SK-N-SH (cell line): Measurements from ENCODE around the gene JAG2. TPM values are rescaled to one million over a fixed set of nuclear protein-coding genes. Genes with fewer than 3 reads are reported as not detected.

Source experiments
- CTCF ChIA-PET: fragments of 300-600, 350-600 bp; formaldehyde crosslinking; extraction: SDS; loops from one replicate; lab custom pipeline; 2021; lab: Yijun Ruan, JAX
- POLR2A ChIA-PET: fragments of 350-600 bp; sonication (Branson Sonifier 250); formaldehyde crosslinking; extraction: SDS; loops from one replicate; lab custom pipeline; 2020; ENCODE audit warnings: antibody characterized with exemption, inconsistent platforms; lab: Yijun Ruan, JAX
- DNase-seq: peaks from one replicate; pipeline ENCODE4 v3.0.0; 2012
- H2AFZ ChIP-seq: fragments of 200-600 bp; sonication (generic); 2 replicates; pipeline ENCODE4 v1.8.1; 2016; ENCODE audit warnings: antibody characterized with exemption, mild to moderate bottlenecking, low read depth
- H3F3A ChIP-seq: fragments of 200-600 bp; sonication (generic); replicated peaks from 2 replicates; pipeline ENCODE3; 2016; ENCODE audit warnings: antibody characterized with exemption, mild to moderate bottlenecking; ENCODE audit not compliant: insufficient read depth
- H3K27ac ChIP-seq, 2 experiments: fragments of 200-500 bp in 1 of 2; fragments of 200-600 bp in 1 of 2; sonication (Bioruptor generic) in 1 of 2; sonication (generic), shearing (Covaris generic) in 1 of 2; 2 replicates each; pipeline versions ENCODE4 v1.5.1 to v1.6.1; 2014 to 2016; ENCODE audit warnings: low read depth in 2 of 2, inconsistent platforms in 1 of 2, low read length in 1 of 2, mild to moderate bottlenecking in 1 of 2, mixed read lengths in 1 of 2
- H3K27me3 ChIP-seq: fragments of 200-600 bp; sonication (generic), shearing (Covaris generic); 2 replicates; pipeline ENCODE4 v1.6.1; 2016; ENCODE audit warnings: mixed run types; ENCODE audit not compliant: insufficient read depth
- H3K36me3 ChIP-seq, 2 experiments: fragments of 200-500 bp in 1 of 2; fragments of 200-600 bp in 1 of 2; sonication (Bioruptor generic) in 1 of 2; sonication (generic) in 1 of 2; replicated peaks in 1 of 2; 2 replicates each; pipeline versions ENCODE3 to v1.5.1; 2014 to 2016; ENCODE audit warnings: low read length in 1 of 2, mild to moderate bottlenecking in 1 of 2; ENCODE audit not compliant: insufficient read depth in 2 of 2, control insufficient read depth in 1 of 2
- H3K4me1 ChIP-seq, 2 experiments: fragments of 200-500 bp in 1 of 2; fragments of 200-600 bp in 1 of 2; sonication (Bioruptor generic) in 1 of 2; sonication (generic), shearing (Covaris generic) in 1 of 2; 2 replicates each; pipeline versions ENCODE4 v1.5.1 to v1.6.1; 2014 to 2016; ENCODE audit warnings: low read depth in 1 of 2, low read length in 1 of 2, mixed run types in 1 of 2; ENCODE audit not compliant: insufficient read depth in 2 of 2, control insufficient read depth in 1 of 2
- H3K4me2 ChIP-seq: fragments of 200-600 bp; sonication (generic), shearing (Covaris generic); 2 replicates; pipeline ENCODE4 v1.6.1; 2017; ENCODE audit warnings: mixed run types
- H3K4me3 ChIP-seq, 2 experiments: fragments of 200-500 bp in 1 of 2; fragments of 200-600 bp in 1 of 2; sonication (Bioruptor generic) in 1 of 2; sonication (generic), shearing (Covaris generic) in 1 of 2; 2 replicates each; pipeline versions ENCODE4 v1.5.1 to v1.8.1; 2014 to 2016; ENCODE audit warnings: low read depth in 2 of 2, inconsistent platforms in 1 of 2, low read length in 1 of 2, mild to moderate bottlenecking in 1 of 2, mixed read lengths in 1 of 2, moderate library complexity in 1 of 2
- H3K79me2 ChIP-seq: fragments of 200-600 bp; sonication (generic); 2 replicates; pipeline ENCODE4 v1.8.1; 2017; ENCODE audit warnings: mild to moderate bottlenecking; ENCODE audit not compliant: insufficient read depth
- H3K9ac ChIP-seq: fragments of 200-600 bp; sonication (generic); 2 replicates; pipeline ENCODE4 v1.6.1; 2017; ENCODE audit warnings: mixed run types
- H3K9me2 ChIP-seq: fragments of 200-600 bp; sonication (generic); 2 replicates; pipeline ENCODE4 v1.6.1; 2017; ENCODE audit warnings: mixed run types
- H3K9me3 ChIP-seq: fragments of 200-600 bp; sonication (generic); 2 replicates; pipeline ENCODE4 v1.6.1; 2017; ENCODE audit warnings: mixed run types, mild to moderate bottlenecking, moderate library complexity
- H4K20me1 ChIP-seq: fragments of 200-600 bp; sonication (generic); 2 replicates; pipeline ENCODE4 v1.6.1; 2017; ENCODE audit warnings: mild to moderate bottlenecking, mixed run types; ENCODE audit not compliant: insufficient read depth
- ELF1 ChIP-seq: IDR thresholded peaks from 2 replicates; pipeline ENCODE4 v1.4.0; 2012
- FOSL2 ChIP-seq: IDR thresholded peaks from 2 replicates; pipeline ENCODE4 v1.4.0; 2012; ENCODE audit warnings: low read depth, mild to moderate bottlenecking, moderate library complexity, borderline replicate concordance
- FOXJ3 ChIP-seq: sonication (generic); formaldehyde crosslinking; IDR thresholded peaks from 2 replicates; pipeline ENCODE4 v1.5.1; 2020; ENCODE audit warnings: mild to moderate bottlenecking, missing genetic modification reagents
- GATA2 ChIP-seq: sonication (generic); formaldehyde crosslinking; IDR thresholded peaks from 2 replicates; pipeline ENCODE4 v1.5.0; 2020; ENCODE audit warnings: mild to moderate bottlenecking, missing genetic modification reagents
- MAX ChIP-seq: IDR thresholded peaks from 2 replicates; pipeline ENCODE4 v1.4.0; 2012; ENCODE audit warnings: low read depth
- MEF2A ChIP-seq: IDR thresholded peaks from 2 replicates; pipeline ENCODE4 v1.4.0; 2012; ENCODE audit warnings: low read depth, borderline replicate concordance
- NFIC ChIP-seq: IDR thresholded peaks from 2 replicates; pipeline ENCODE4 v1.4.0; 2012; ENCODE audit warnings: borderline replicate concordance
- NRF1 ChIP-seq: IDR thresholded peaks from 2 replicates; pipeline ENCODE4 v1.6.1; 2012; ENCODE audit warnings: low read depth, mild to moderate bottlenecking, low read length
- PBX3 ChIP-seq: IDR thresholded peaks from 2 replicates; pipeline ENCODE4; 2012
- POLR2AphosphoS5 ChIP-seq: IDR thresholded peaks from 2 replicates; pipeline ENCODE4 v1.6.1; 2012; ENCODE audit warnings: low read depth, low read length
- RFX5 ChIP-seq: IDR thresholded peaks from 2 replicates; pipeline ENCODE4 v1.6.1; 2012; ENCODE audit warnings: mild to moderate bottlenecking, improper control_type of control experiment, low read length
- RXRA ChIP-seq: IDR thresholded peaks from 2 replicates; pipeline ENCODE4 v1.4.0; 2012; ENCODE audit warnings: low read depth, mild to moderate bottlenecking, borderline replicate concordance
- SIN3A ChIP-seq: IDR thresholded peaks from 2 replicates; pipeline ENCODE4 v1.6.1; 2012; ENCODE audit warnings: low read depth, mild to moderate bottlenecking, low read length, moderate library complexity, borderline replicate concordance
- SMC3 ChIP-seq: IDR thresholded peaks from 2 replicates; pipeline ENCODE4 v1.6.1; 2012; ENCODE audit warnings: low read depth, low read length, improper control_type of control experiment
- TEAD4 ChIP-seq: IDR thresholded peaks from 2 replicates; pipeline ENCODE4 v1.4.0; 2012; ENCODE audit warnings: mild to moderate bottlenecking, borderline replicate concordance; ENCODE audit not compliant: insufficient read depth
- YY1 ChIP-seq: IDR thresholded peaks from 2 replicates; pipeline ENCODE4 v1.4.0; 2012; ENCODE audit warnings: low read depth, mild to moderate bottlenecking
- WGBS: methylation state at CpG from one replicate; pipeline ENCODE4 v1.1.6; 2017; ENCODE audit warnings: low lambda C conversion rate; 5-methylcytosine and 5-hydroxymethylcytosine counted together
- polyA plus RNA-seq, 3 experiments: library from polyadenylated mRNA; depleted of rRNA; stranded (reverse); fragments of >200 nt; gene quantifications; 2 replicates each; pipeline ENCODE4 v1.2.3, GENCODE V29; 2012

Gene JAG2
- polyA plus RNA-seq, 1 of the 3 experiments (the other 2 are of a cell fraction) = 1.7 TPM

GRCh38 chr14:105145381-105146180 lies 23.0 kb downstream of the JAG2 start:
- WGBS = 82% methylated on average over 10 of the region's 28 CpGs
- H3K4me3 ChIP-seq = no peak overlapping the region
- no peak overlapping the region for H3K9ac ChIP-seq
- H3K9me2 ChIP-seq = no peaks in the 10 kb centered on the region
- POLR2A ChIA-PET = no interaction called here
- H4K20me1 ChIP-seq = no peaks in the 10 kb centered on the region
- no peak overlapping the region; a peak in 1 of 4 replicates for H3K27ac ChIP-seq
- H3K4me1 ChIP-seq = peaks cover 0 to 13% of the 10 kb centered on the region in 2 experiments; a peak in 1 of 4 replicates
- H2AFZ ChIP-seq = no peak overlapping the region
- CTCF ChIA-PET = interaction anchor here (0.6 to 1.4 kb wide), 4 partner anchors 13 to 206 kb away, joined by 3 to 5 read pairs (median 3); no protein-coding TSS in a partner anchor
- H3K9me3 ChIP-seq = no peaks in the 10 kb centered on the region
- no peak overlapping the region for H3K4me2 ChIP-seq
- H3K79me2 ChIP-seq = no peaks in the 10 kb centered on the region
- DNase-seq = peak; percentile 64
- no peaks in the 10 kb centered on the region for H3K27me3 ChIP-seq
- no peaks in the 10 kb centered on the region for H3F3A ChIP-seq
- TF ChIP-seq SMC3 (no peak), POLR2AphosphoS5 (no peak), PBX3 (no peak), FOXJ3 (CRISPR knock-in tag) (no peak), RXRA (no peak), NRF1 (no peak), GATA2 (CRISPR knock-in tag) (no peak), NFIC (no peak), MAX (no peak), SIN3A (no peak), YY1 (no peak), FOSL2 (no peak), RFX5 (no peak)
- TF ChIP-seq, all 33 proteins: peak for 0
- no peaks in the 10 kb centered on the region for H3K36me3 ChIP-seq

GRCh38 chr14:105144666-105145380 lies 23.8 kb downstream of the JAG2 start:
- H3F3A ChIP-seq = no peaks in the 10 kb centered on the region
- no peaks in the 10 kb centered on the region for H3K79me2 ChIP-seq
- H3K27me3 ChIP-seq = no peaks in the 10 kb centered on the region
- no peak overlapping the region for H3K4me3 ChIP-seq
- H3K4me1 ChIP-seq = peaks cover 0 to 13% of the 10 kb centered on the region in 2 experiments; a peak in 1 of 4 replicates
- no peak overlapping the region for H3K9ac ChIP-seq
- CTCF ChIA-PET = interaction anchor here (0.9 to 1.4 kb wide), 3 partner anchors 13 to 207 kb away, joined by 3 to 5 read pairs (median 3); no protein-coding TSS in a partner anchor
- no peak overlapping the region for H2AFZ ChIP-seq
- H3K4me2 ChIP-seq = no peak overlapping the region
- no peaks in the 10 kb centered on the region for H4K20me1 ChIP-seq
- no peak overlapping the region; a peak in 1 of 4 replicates for H3K27ac ChIP-seq
- no peaks in the 10 kb centered on the region for H3K9me3 ChIP-seq
- DNase-seq = peak; percentile 58
- H3K9me2 ChIP-seq = no peaks in the 10 kb centered on the region
- POLR2A ChIA-PET = no interaction called here
- 87% methylated on average over 8 of the region's 32 CpGs for WGBS
- H3K36me3 ChIP-seq = no peaks in the 10 kb centered on the region
- no peak for TF ChIP-seq RFX5
- no peak for TF ChIP-seq MEF2A
- TF ChIP-seq FOXJ3 (CRISPR knock-in tag) = no peak
- TF ChIP-seq NFIC = no peak
- no peak for TF ChIP-seq TEAD4
- no peak for TF ChIP-seq ELF1
